Keratinocyte (primary cell): Measurements from ENCODE around the gene UQCR10. TPM values are rescaled to one million over a fixed set of nuclear protein-coding genes. Genes with fewer than 3 reads are reported as not detected.

Experiments used
- DNase-seq: peaks from one replicate; pipeline ENCODE4 v3.0.0-alpha.2; 2011; ENCODE audit warnings: low read depth, missing footprints, low spot score
- FAIRE-seq: peaks from 2 replicates; lab custom pipeline; 2011; peaks lifted over from hg19 to GRCh38; lab: Jason Lieb, UNC
- H2AFZ ChIP-seq: 2 replicates; pipeline ENCODE4 v1.6.0; 2012; ENCODE audit warnings: low read length, control low read depth, inconsistent platforms; ENCODE audit not compliant: control insufficient read depth
- H3K27ac ChIP-seq: 2 replicates; pipeline ENCODE4 v1.5.1; 2011; ENCODE audit warnings: low read length; ENCODE audit not compliant: control insufficient read depth, insufficient read depth
- H3K27me3 ChIP-seq: 3 replicates; pipeline ENCODE4 v1.6.0; 2011; ENCODE audit warnings: low read length; ENCODE audit not compliant: control insufficient read depth, insufficient read depth; ENCODE audit errors: extremely low read depth
- H3K36me3 ChIP-seq, 2 experiments: 2 replicates in 1 of 2; 3 replicates in 1 of 2; pipeline ENCODE4 v1.5.1; 2011; ENCODE audit warnings: low read length in 2 of 2, mild to moderate bottlenecking in 1 of 2; ENCODE audit not compliant: control insufficient read depth in 2 of 2, insufficient read depth in 2 of 2; ENCODE audit errors: extremely low read depth in 1 of 2
- H3K4me1 ChIP-seq: 3 replicates; pipeline ENCODE4 v1.5.1; 2011; ENCODE audit warnings: low read length; ENCODE audit not compliant: control insufficient read depth, insufficient read depth; ENCODE audit errors: extremely low read depth
- H3K4me2 ChIP-seq: 3 replicates; pipeline ENCODE4 v1.6.0; 2011; ENCODE audit warnings: low read depth, low read length; ENCODE audit not compliant: control insufficient read depth, insufficient read depth; ENCODE audit errors: extremely low read depth
- H3K4me3 ChIP-seq, 3 experiments: fragments of 200-600 bp in 1 of 3; sonication (generic) in 1 of 3; 2 replicates in 2 of 3; 3 replicates in 1 of 3; pipeline ENCODE4 v1.5.1; 2011 to 2016; ENCODE audit warnings: low read length in 3 of 3, mild to moderate bottlenecking in 3 of 3, control low read depth in 2 of 3, inconsistent platforms in 1 of 3, low read depth in 1 of 3, mixed read lengths in 1 of 3, mixed run types in 1 of 3, moderate library complexity in 1 of 3; ENCODE audit not compliant: control insufficient read depth in 2 of 3, insufficient read depth in 2 of 3; ENCODE audit errors: extremely low read depth in 1 of 3
- H3K79me2 ChIP-seq: 2 replicates; pipeline ENCODE4 v1.6.0; 2012; ENCODE audit warnings: low read length; ENCODE audit not compliant: control insufficient read depth, insufficient read depth
- H3K9ac ChIP-seq: 3 replicates; pipeline ENCODE4 v1.6.0; 2011; ENCODE audit warnings: low read length; ENCODE audit not compliant: control insufficient read depth, insufficient read depth; ENCODE audit errors: extremely low read depth
- H3K9me1 ChIP-seq: 3 replicates; pipeline ENCODE4 v1.6.0; 2011; ENCODE audit warnings: low read length; ENCODE audit not compliant: control insufficient read depth, insufficient read depth; ENCODE audit errors: extremely low read depth
- H3K9me3 ChIP-seq: 2 replicates; pipeline ENCODE4 v1.5.1; 2012; ENCODE audit warnings: low read depth, low read length; ENCODE audit not compliant: control insufficient read depth
- H4K20me1 ChIP-seq: 3 replicates; pipeline ENCODE4 v1.6.0; 2011; ENCODE audit warnings: low read length; ENCODE audit not compliant: control insufficient read depth, insufficient read depth; ENCODE audit errors: extremely low read depth
- EZH2 ChIP-seq: IDR thresholded peaks from one replicate; pipeline ENCODE4 v1.6.1; 2012; ENCODE audit warnings: inconsistent platforms, mild to moderate bottlenecking, low read length, moderate library complexity
- dilution Hi-C: fragments of 300-500 bp; cut with MboI; formaldehyde crosslinking; loops from one replicate; pipeline ENCODE4 v1.7.0; 2020; ENCODE audit warnings: low sequenced_read_pairs; ENCODE audit not compliant: extremely low pct_ligation_motif_present
- polyA plus RNA-seq, 5 experiments: library from polyadenylated mRNA; depleted of rRNA in 3 of 5; stranded (reverse) in 3 of 5; stranded (forward) in 1 of 5; unstranded in 1 of 5; fragments of >200 nt; gene quantifications; 1 replicate in 1 of 5; 2 replicates in 3 of 5; 3 replicates in 1 of 5; pipeline versions ENCODE4 v1.2.1 to v1.2.3, GENCODE V29; 2011 to 2012; ENCODE audit warnings: missing spikeins in 2 of 5, low read depth in 1 of 5, low replicate concordance in 1 of 5
- TF ChIP-seq, protein P1 (sequence below), 3 experiments: IDR thresholded peaks in 1 of 3; conservative IDR thresholded peaks in 1 of 3; optimal IDR thresholded peaks in 1 of 3; 2 replicates in 2 of 3; 3 replicates in 1 of 3; pipeline versions ENCODE3 to v1.5.1; 2011; ENCODE audit warnings: low read length in 3 of 3, mild to moderate bottlenecking in 3 of 3, moderate library complexity in 2 of 3, control low read depth in 1 of 3, inconsistent platforms in 1 of 3; ENCODE audit not compliant: insufficient read depth in 2 of 3; ENCODE audit errors: extremely low read depth in 1 of 3

The UQCR10 gene
- polyA plus RNA-seq, 1 donor (not counting 4 experiments of a cell fraction or from before 2014, with no cell fraction given) = 161 TPM

DNA sequence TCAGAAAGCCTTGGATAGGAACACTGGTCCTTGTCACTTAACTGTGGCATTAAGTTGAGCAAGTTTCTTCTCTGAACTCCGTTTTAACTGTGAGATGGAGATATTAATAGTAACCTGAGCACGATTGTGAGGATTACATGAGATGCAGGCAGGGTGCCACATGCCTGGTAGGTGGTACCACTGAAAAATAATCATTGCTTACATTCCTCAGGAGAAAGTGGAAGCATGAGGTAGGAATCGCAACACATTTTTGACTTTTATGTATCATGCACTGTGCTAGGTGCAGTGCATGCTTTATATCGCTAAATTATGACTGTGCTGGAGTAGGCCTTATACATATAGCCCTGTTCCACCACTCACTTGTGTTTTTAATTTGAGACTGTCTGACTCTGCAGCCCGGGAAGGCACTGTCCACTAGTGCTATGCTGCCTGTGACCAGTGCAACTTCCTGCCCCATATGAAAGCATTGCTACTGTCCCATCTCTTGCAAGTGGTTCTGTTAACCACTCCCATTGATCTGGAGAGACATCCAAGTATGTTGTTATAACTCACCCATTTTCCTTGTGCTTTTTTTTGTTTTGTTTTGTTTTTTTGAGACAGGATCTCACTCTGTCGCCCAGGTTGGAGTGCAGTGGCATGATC is 1.0 kb downstream of the UQCR10 start:
- FAIRE-seq (no peak), DNase-seq (no peak)
- Histone ChIP-seq H3K27ac (peak overlapping the region; percentile 87), H3K4me1 (peaks cover 27% of the 10 kb centered on the region), H4K20me1 (no peaks in the 10 kb centered on the region), H3K9ac (peak overlapping the region; percentile 94), H3K79me2 (peaks cover 34% of the 10 kb centered on the region), H3K27me3 (no peaks in the 10 kb centered on the region), H3K4me3 (peak overlapping the region; percentile 77 to 98 (median 95)), H3K9me3 (no peaks in the 10 kb centered on the region), H3K9me1 (no peaks in the 10 kb centered on the region), H2AFZ (no peak overlapping the region), H3K4me2 (peak overlapping the region; percentile 92), H3K36me3 (peaks cover 8 to 13% of the 10 kb centered on the region in 2 experiments)
- TF ChIP-seq EZH2 = no peak
- dilution Hi-C loops = no loop called here

DNA sequence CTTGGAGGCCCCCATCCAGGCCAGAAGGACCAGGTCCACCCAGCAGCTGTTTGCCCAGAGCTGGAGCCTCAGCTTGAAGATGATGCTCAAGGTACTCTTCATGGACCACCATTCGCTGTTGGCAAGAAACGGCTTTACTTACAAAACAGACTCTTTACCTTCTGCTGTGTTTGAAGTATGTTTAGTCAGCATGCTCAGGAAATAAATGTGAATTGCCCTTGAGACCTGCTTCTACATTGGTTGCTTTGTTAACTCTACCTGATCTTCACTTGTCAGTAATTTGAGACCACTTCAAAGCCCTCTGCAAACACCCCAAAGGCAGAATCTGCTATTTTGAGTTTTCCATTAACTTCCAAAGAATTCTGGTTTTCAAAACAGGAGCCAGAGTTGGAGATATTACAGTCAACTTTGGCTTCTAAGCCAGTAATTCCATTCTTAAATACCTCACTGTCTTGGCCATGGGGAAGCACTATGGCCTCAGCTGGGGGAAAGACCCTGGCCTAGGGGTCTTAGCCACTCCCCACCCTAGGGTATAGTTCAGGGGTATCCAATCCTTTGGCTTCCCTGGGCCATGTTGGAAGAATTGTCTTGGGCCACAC is 2.7 kb downstream of the UQCR10 start:
- Histone ChIP-seq H3K4me1 (peaks cover 32% of the 10 kb centered on the region), H3K4me2 (no peak overlapping the region), H2AFZ (no peak overlapping the region), H3K9me1 (no peaks in the 10 kb centered on the region), H4K20me1 (no peaks in the 10 kb centered on the region), H3K9me3 (no peaks in the 10 kb centered on the region), H3K36me3 (peaks cover 8 to 13% of the 10 kb centered on the region in 2 experiments), H3K27me3 (no peaks in the 10 kb centered on the region), H3K27ac (no peak overlapping the region), H3K4me3 (no peak overlapping the region), H3K79me2 (peaks cover 34% of the 10 kb centered on the region), H3K9ac (no peak overlapping the region)
- dilution Hi-C loops = no loop called here
- FAIRE-seq (no peak), DNase-seq (no peak)
- TF ChIP-seq EZH2 = no peak
- TF ChIP-seq, protein P1, sequence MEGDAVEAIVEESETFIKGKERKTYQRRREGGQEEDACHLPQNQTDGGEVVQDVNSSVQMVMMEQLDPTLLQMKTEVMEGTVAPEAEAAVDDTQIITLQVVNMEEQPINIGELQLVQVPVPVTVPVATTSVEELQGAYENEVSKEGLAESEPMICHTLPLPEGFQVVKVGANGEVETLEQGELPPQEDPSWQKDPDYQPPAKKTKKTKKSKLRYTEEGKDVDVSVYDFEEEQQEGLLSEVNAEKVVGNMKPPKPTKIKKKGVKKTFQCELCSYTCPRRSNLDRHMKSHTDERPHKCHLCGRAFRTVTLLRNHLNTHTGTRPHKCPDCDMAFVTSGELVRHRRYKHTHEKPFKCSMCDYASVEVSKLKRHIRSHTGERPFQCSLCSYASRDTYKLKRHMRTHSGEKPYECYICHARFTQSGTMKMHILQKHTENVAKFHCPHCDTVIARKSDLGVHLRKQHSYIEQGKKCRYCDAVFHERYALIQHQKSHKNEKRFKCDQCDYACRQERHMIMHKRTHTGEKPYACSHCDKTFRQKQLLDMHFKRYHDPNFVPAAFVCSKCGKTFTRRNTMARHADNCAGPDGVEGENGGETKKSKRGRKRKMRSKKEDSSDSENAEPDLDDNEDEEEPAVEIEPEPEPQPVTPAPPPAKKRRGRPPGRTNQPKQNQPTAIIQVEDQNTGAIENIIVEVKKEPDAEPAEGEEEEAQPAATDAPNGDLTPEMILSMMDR (optimal IDR thresholded peaks at IDR 0.05 in 1 of 3, IDR thresholded peaks at IDR 0.05 in 1 of 3, conservative IDR thresholded peaks at IDR 0.05 in 1 of 3; ENCODE audit: extremely low read depth in 1 of 3, insufficient read depth in 2 of 3, low read length in 3 of 3) = no peak
